ENCODE data around the gene TIMP4.

GRCh38 chr3:12177126-12177525 lies 18.4 kb upstream of the TIMP4 start:
- TF ChIP-seq CTCF (IDR thresholded peaks at IDR 0.05) (no peak), POLR2AphosphoS5 (IDR thresholded peaks at IDR 0.05; ENCODE audit: low read depth, low read length) (no peak)

Data from Panc1 (cell line).